B cell (primary cell): ENCODE measurements around the gene CHD6. TPM values are rescaled to one million over a fixed set of nuclear protein-coding genes. Genes with fewer than 3 reads are reported as not detected.

Source experiments
- ATAC-seq: fragments of 200-7000 bp; cut with Tn5 transposase; one replicate; pipeline ENCODE4 v1.10.0; 2021; ENCODE audit warnings: low read depth, mild to moderate bottlenecking, moderate number of reproducible peaks, moderate library complexity
- CTCF ChIA-PET: fragments of 350-600 bp; sonication (Branson Sonifier 250); formaldehyde crosslinking; loops from one replicate; lab custom pipeline; 2021; ENCODE audit warnings: antibody characterized with exemption, inconsistent platforms; lab: Charles Lee
- POLR2A ChIA-PET: fragments of 350-600 bp; sonication (Branson Sonifier 250); formaldehyde crosslinking; loops from one replicate; lab custom pipeline; 2021; ENCODE audit warnings: antibody characterized with exemption; lab: Charles Lee
- DNase-seq: peaks from one replicate; pipeline ENCODE4 v3.0.0; 2013
- H2AFZ ChIP-seq: 2 replicates; pipeline ENCODE4 v1.6.1; 2012; ENCODE audit warnings: mild to moderate bottlenecking, low read depth, low read length; ENCODE audit not compliant: insufficient read depth, poor library complexity, severe bottlenecking
- H3K27ac ChIP-seq, 2 donors: 1 replicate in 1 of 2; 2 replicates in 1 of 2; pipeline ENCODE4 v1.5.1; 2012 to 2013; ENCODE audit warnings: low read length in 2 of 2, mild to moderate bottlenecking in 2 of 2, moderate library complexity in 1 of 2
- H3K27me3 ChIP-seq, 4 experiments: fragments of 200-600 bp in 1 of 4; sonication (generic) in 1 of 4; replicated peaks in 1 of 4; 1 replicate in 2 of 4; 2 replicates in 2 of 4; pipeline versions ENCODE4 v1.6.1 to v1.7.0; 2013 to 2016; ENCODE audit warnings: low read length in 3 of 4, mild to moderate bottlenecking in 2 of 4, mixed read lengths in 1 of 4, moderate library complexity in 1 of 4; ENCODE audit not compliant: insufficient read depth in 4 of 4, control insufficient read depth in 3 of 4; ENCODE audit errors: control extremely low read depth in 1 of 4
- H3K36me3 ChIP-seq, 2 experiments: replicated peaks in 1 of 2; 1 replicate in 1 of 2; 2 replicates in 1 of 2; pipeline versions ENCODE4 v1.6.1 to v1.7.1; 2013; ENCODE audit warnings: low read length in 1 of 2; ENCODE audit not compliant: insufficient read depth in 2 of 2, control insufficient read depth in 1 of 2; ENCODE audit errors: control extremely low read depth in 1 of 2, extremely low read depth in 1 of 2
- H3K4me1 ChIP-seq, 2 donors: fragments of 200-600 bp in 1 of 2; sonication (generic) in 1 of 2; 1 replicate in 1 of 2; 2 replicates in 1 of 2; pipeline versions ENCODE4 v1.5.1 to v1.6.1; 2013 to 2017; ENCODE audit warnings: low read length in 2 of 2; ENCODE audit not compliant: control insufficient read depth in 2 of 2, insufficient read depth in 2 of 2
- H3K4me2 ChIP-seq: replicated peaks from 2 replicates; pipeline ENCODE3; 2012; ENCODE audit warnings: mild to moderate bottlenecking, low read depth, low read length; ENCODE audit not compliant: poor library complexity, severe bottlenecking
- H3K4me3 ChIP-seq, 5 experiments: fragments of 200-600 bp in 1 of 5; sonication (generic) in 1 of 5; 1 replicate in 3 of 5; 2 replicates in 2 of 5; pipeline versions ENCODE4 v1.5.1 to v1.7.0; 2011 to 2016; ENCODE audit warnings: low read length in 4 of 5, mild to moderate bottlenecking in 4 of 5, low read depth in 2 of 5, control low read depth in 1 of 5, moderate library complexity in 1 of 5; ENCODE audit not compliant: insufficient read depth in 1 of 5; ENCODE audit errors: control extremely low read depth in 1 of 5, extremely low read depth in 1 of 5
- H3K79me2 ChIP-seq: fragments of 200-600 bp; sonication (generic); one replicate; pipeline ENCODE4 v1.6.0; 2016; ENCODE audit warnings: low read length; ENCODE audit not compliant: control insufficient read depth, insufficient read depth
- H3K9ac ChIP-seq: fragments of 200-600 bp; sonication (generic); 2 replicates; pipeline ENCODE4 v1.6.1; 2017; ENCODE audit warnings: mild to moderate bottlenecking, low read length, moderate library complexity
- H3K9me3 ChIP-seq, 3 donors: one replicate each; pipeline versions ENCODE4 v1.6.1 to v1.7.1; 2013; ENCODE audit warnings: low read length in 2 of 3; ENCODE audit not compliant: control insufficient read depth in 2 of 3, insufficient read depth in 1 of 3; ENCODE audit errors: control extremely low read depth in 1 of 3
- H4K20me1 ChIP-seq: 2 replicates; pipeline ENCODE4 v1.6.0; 2012; ENCODE audit warnings: mild to moderate bottlenecking, low read length; ENCODE audit not compliant: insufficient read depth, control insufficient read depth, poor library complexity, severe bottlenecking
- H3K27ac Mint-ChIP-seq: one replicate; pipeline ENCODE4 v1.8.0; 2021; ENCODE audit warnings: mixed read lengths
- H3K27me3 Mint-ChIP-seq: one replicate; pipeline ENCODE4 v1.8.0; 2021; ENCODE audit warnings: mixed read lengths
- H3K4me1 Mint-ChIP-seq: one replicate; pipeline ENCODE4 v1.8.0; 2021; ENCODE audit warnings: mixed read lengths
- H3K4me3 Mint-ChIP-seq: one replicate; pipeline ENCODE4 v1.8.0; 2021; ENCODE audit warnings: mixed read lengths
- H3K9me3 Mint-ChIP-seq: one replicate; pipeline ENCODE4 v1.8.0; 2022; ENCODE audit warnings: mixed read lengths; ENCODE audit not compliant: insufficient read depth
- CTCF ChIP-seq: fragments of 200-600 bp; IDR thresholded peaks from one replicate; pipeline ENCODE4 v1.8.0; 2022; ENCODE audit warnings: antibody characterized with exemption, mild to moderate bottlenecking
- EZH2 ChIP-seq: IDR thresholded peaks from 2 replicates; pipeline ENCODE4 v1.6.1; 2012; ENCODE audit warnings: borderline replicate concordance, low read depth, mild to moderate bottlenecking, moderate library complexity, low read length; ENCODE audit not compliant: insufficient read depth, poor library complexity, severe bottlenecking
- WGBS: methylation state at CpG from one replicate; pipeline ENCODE4 v1.1.5; 2013; ENCODE audit warnings: missing lambda C conversion rate; ENCODE audit not compliant: insufficient coverage; 5-methylcytosine and 5-hydroxymethylcytosine counted together
- intact Hi-C: fragments of 100-400 bp; cut with micrococcal nuclease; formaldehyde crosslinking; loops from one replicate; pipeline ENCODE4 v1.10.0; 2022
- polyA plus RNA-seq: library from polyadenylated mRNA; depleted of rRNA; stranded (reverse); fragments of >200 nt; gene quantifications from 2 replicates; pipeline ENCODE4 v1.2.3, GENCODE V29; 2012
- total RNA-seq, 2 donors: library from RNA; stranded (reverse); fragments of 120-200 nt in 1 of 2; gene quantifications; 1 replicate in 1 of 2; 2 replicates in 1 of 2; pipeline versions ENCODE4 v1.2.3 to v1.2.4, GENCODE V29; 2013 to 2022

Gene CHD6
- total and polyA plus RNA-seq, 2 donors (not counting 1 experiment from before 2014, with no cell fraction given): 10.3 to 117 TPM

DNA sequence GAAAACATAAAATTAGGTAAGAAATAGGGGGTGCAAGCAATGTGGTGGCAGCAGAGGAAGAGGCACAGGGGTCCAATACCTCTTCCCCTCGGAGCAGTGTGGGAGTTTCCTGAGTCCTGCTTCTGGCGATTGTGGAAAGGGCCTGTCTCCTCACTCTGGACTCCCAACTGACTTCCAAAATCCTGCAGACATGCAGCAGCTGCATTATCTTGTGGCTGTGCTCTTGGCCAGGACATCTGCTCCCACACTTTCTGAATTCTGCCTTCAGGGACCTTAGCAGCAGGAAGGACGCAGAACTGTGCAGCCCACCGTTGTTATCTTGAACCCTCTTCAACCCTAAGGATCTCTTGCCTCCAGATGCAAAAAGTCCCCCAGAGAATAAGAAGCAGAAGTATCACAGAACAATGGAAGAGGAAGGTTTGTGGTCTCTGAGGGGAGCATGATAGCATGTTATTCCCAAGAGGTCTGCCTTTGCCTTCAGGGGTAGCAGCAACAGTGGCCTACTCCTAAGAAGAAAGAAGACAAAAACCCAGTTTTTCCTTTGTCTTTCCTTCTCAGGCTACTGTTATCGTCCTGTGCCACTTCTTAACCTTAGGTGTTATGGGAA is 149.1 kb downstream of the CHD6 start:
- ChIA-PET POLR2A (no interaction called here), CTCF (no interaction called here)
- H3K27me3 ChIP-seq: no peaks in the 10 kb centered on the region
- H3K9ac ChIP-seq: no peak overlapping the region
- H3K27ac Mint-ChIP-seq: no peak overlapping the region
- H2AFZ ChIP-seq: no peak overlapping the region
- no peaks in the 10 kb centered on the region for H3K27me3 Mint-ChIP-seq
- intact Hi-C loops: no loop called here
- H3K4me1 ChIP-seq: no peaks in the 10 kb centered on the region
- H3K4me3 ChIP-seq: no peak overlapping the region
- H3K9me3 ChIP-seq: peaks cover 3 to 4% (median 4%) of the 10 kb centered on the region in 3 donors
- no peaks in the 10 kb centered on the region for H3K4me1 Mint-ChIP-seq
- TF ChIP-seq CTCF (no peak), EZH2 (no peak)
- H3K79me2 ChIP-seq: no peaks in the 10 kb centered on the region
- no peaks in the 10 kb centered on the region for H4K20me1 ChIP-seq
- no peak for DNase-seq
- WGBS: 37% methylated on average over 2 of the region's 5 CpGs
- no peak for ATAC-seq
- H3K4me3 Mint-ChIP-seq: no peak overlapping the region
- peaks cover 4 to 45% of the 10 kb centered on the region in 2 experiments for H3K36me3 ChIP-seq
- H3K9me3 Mint-ChIP-seq: peaks cover 2% of the 10 kb centered on the region
- no peak overlapping the region for H3K27ac ChIP-seq
- no peak overlapping the region for H3K4me2 ChIP-seq

DNA sequence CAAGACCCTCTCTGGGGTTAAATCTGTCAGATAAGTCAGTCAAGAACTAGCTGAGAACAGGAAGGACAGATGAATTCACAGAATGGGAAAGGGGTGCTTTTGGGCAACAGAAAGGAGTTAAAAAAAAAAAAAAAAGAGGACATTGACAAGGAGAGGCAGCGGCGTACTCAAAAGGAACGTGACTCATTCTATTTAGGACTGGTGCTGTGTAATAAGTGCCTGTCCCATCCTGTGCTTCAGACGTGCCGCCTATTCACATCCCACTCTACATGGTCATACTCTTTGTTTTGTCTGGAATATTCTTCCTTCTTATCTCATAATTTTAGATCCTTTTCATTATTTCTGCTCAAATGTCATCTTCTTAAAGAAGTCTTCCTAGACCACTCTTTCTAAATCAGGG is 150.5 kb downstream of the CHD6 start:
- no peaks in the 10 kb centered on the region for H3K79me2 ChIP-seq
- no peak overlapping the region for H3K4me3 Mint-ChIP-seq
- ATAC-seq (no peak), DNase-seq (no peak)
- intact Hi-C loops: no loop called here
- H4K20me1 ChIP-seq: no peaks in the 10 kb centered on the region
- CTCF ChIA-PET: no interaction called here
- H3K9me3 ChIP-seq: peaks cover 3 to 4% (median 4%) of the 10 kb centered on the region in 3 donors
- H3K4me1 ChIP-seq: no peaks in the 10 kb centered on the region
- WGBS: no CpG with 5 or more reads among the region's 5 CpGs
- H3K9ac ChIP-seq: no peak overlapping the region
- H3K27me3 Mint-ChIP-seq: no peaks in the 10 kb centered on the region
- no peak overlapping the region for H3K4me3 ChIP-seq
- H2AFZ ChIP-seq: no peak overlapping the region
- H3K4me1 Mint-ChIP-seq: no peaks in the 10 kb centered on the region
- H3K9me3 Mint-ChIP-seq: peaks cover 2% of the 10 kb centered on the region
- no peak overlapping the region for H3K4me2 ChIP-seq
- TF ChIP-seq EZH2 (no peak), CTCF (no peak)
- peaks cover 6 to 33% of the 10 kb centered on the region in 2 experiments for H3K36me3 ChIP-seq
- no peaks in the 10 kb centered on the region for H3K27me3 ChIP-seq
- POLR2A ChIA-PET: no interaction called here
- no peak overlapping the region for H3K27ac ChIP-seq
- H3K27ac Mint-ChIP-seq: no peak overlapping the region
